22Rv1 (cell line): ENCODE data around the gene BTBD9.

ENCODE experiments used
- H3K27ac ChIP-seq: fragments of 450-650 bp; 2 replicates; pipeline ENCODE4 v1.5.1; 2017
- CTCF ChIP-seq: fragments of 450-650 bp; IDR thresholded peaks from 2 replicates; pipeline ENCODE4 v1.5.1; 2017; ENCODE audit warnings: mild to moderate bottlenecking
- ZFX ChIP-seq: fragments of 450-650 bp; IDR thresholded peaks from 2 replicates; pipeline ENCODE4 v1.6.1; 2017; ENCODE audit warnings: antibody characterized with exemption, borderline replicate concordance

Gene BTBD9

GRCh38 chr6:38221251-38221650 is 418.5 kb downstream of the BTBD9 start:
- H3K27ac ChIP-seq: no peak overlapping the region
- TF ChIP-seq ZFX (no peak), CTCF (no peak)

DNA sequence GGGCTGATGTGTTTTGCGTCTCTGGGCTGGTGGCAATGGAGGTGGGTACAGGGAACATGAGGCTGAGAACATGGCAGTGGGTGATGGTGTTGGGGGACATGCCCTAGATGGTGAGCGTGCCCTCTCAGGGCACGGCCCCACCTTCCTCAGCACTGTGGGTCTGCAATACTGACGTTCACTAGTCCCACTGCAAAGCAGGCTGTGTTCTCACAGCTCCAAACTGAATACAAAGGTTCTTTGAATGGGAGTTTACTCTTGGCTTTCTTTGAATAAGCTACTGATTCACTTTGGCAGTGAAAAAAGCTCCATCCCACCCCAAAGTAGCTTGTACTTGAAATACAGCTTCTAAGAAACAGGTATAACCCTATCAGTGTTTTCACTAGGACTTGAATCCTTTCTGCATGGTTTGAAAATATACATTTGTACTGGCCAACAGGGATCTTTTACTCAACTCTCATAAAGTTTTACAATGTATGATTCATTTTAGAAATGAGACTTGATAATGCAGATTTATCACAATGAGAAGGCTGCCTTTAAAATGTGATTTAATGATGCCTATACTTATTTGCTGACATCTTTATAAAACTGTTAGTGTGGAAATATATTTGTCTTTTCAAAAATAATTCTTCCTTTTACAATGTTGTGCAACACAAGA is 419.5 kb downstream of the BTBD9 start:
- H3K27ac ChIP-seq: no peak overlapping the region
- no peak for TF ChIP-seq CTCF
- TF ChIP-seq ZFX: no peak

- no peak for TF ChIP-seq CTCF
- TF ChIP-seq ZFX: no peak
- no peak overlapping the region for H3K27ac ChIP-seq
Observed at GRCh38 chr6:38218235-38218634, 421.5 kb downstream of the BTBD9 start.

DNA sequence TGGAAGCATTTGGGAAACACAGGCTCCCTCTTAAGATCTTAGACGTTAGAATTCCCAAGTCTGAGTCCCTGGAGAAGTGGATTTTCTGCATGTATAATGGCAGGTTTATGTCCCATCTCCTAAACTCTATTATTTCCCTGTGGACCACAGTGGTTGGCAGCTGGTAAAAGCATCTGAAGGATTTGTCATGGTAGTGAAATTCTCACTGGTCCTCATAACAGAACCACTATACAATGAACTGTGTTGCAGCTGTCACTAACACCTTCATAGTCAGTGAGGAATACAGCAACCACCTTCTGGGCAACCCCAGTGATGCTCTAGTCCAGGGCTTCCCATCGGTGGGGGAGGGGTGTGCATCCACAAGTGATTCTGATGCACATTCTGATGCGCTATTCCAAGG is 423.3 kb downstream of the BTBD9 start:
- TF ChIP-seq CTCF: no peak
- no peak for TF ChIP-seq ZFX

GRCh38 chr6:38215651-38216311 is 423.9 kb downstream of the BTBD9 start:
- H3K27ac ChIP-seq: no peak overlapping the region
- TF ChIP-seq ZFX (no peak), CTCF (no peak)

More for the DNA sequence above, 423.3 kb downstream of the BTBD9 start:
- H3K27ac ChIP-seq: no peak overlapping the region

- no peak for TF ChIP-seq CTCF
- no peak for TF ChIP-seq ZFX
- H3K27ac ChIP-seq: no peak overlapping the region
Observed at GRCh38 chr6:38215225-38215624, 424.5 kb downstream of the BTBD9 start.

- TF ChIP-seq ZFX: no peak
- no peak for TF ChIP-seq CTCF
- no peak overlapping the region for H3K27ac ChIP-seq
Observed at GRCh38 chr6:38214159-38214558, 425.6 kb downstream of the BTBD9 start.
